Vagina (tissue), 2 donors: Measurements from ENCODE around the gene MCRS1. TPM values are rescaled to one million over a fixed set of nuclear protein-coding genes. Genes with fewer than 3 reads are reported as not detected.

ENCODE experiments used
- DNase-seq, 2 donors: peaks; one replicate each; pipeline ENCODE4 v3.0.0-alpha.2; 2017; ENCODE audit errors: extremely low spot score in 2 of 2
- H3K27ac ChIP-seq: fragments of 200-600 bp; sonication (generic); one replicate; pipeline ENCODE4 v1.5.1; 2019
- H3K27me3 ChIP-seq: fragments of 200-600 bp; sonication (generic); one replicate; pipeline ENCODE4 v1.5.1; 2019
- H3K36me3 ChIP-seq, 2 donors: fragments of 200-600 bp; sonication (generic); one replicate each; pipeline ENCODE4 v1.5.1; 2017 to 2019
- H3K4me1 ChIP-seq: fragments of 200-600 bp; sonication (generic); one replicate; pipeline ENCODE4 v1.5.1; 2019
- H3K4me3 ChIP-seq, 2 donors: fragments of 200-600 bp; sonication (generic); 1 replicate in 1 of 2; 2 replicates in 1 of 2; pipeline ENCODE4 v1.5.1; 2016 to 2019
- H3K9me3 ChIP-seq: fragments of 200-600 bp; sonication (generic); one replicate; pipeline ENCODE4 v1.5.1; 2019
- CTCF ChIP-seq, 3 experiments: fragments of 450-650 bp in 2 of 3; fragments of 200-600 bp in 1 of 3; sonication (generic) in 1 of 3; IDR thresholded peaks; one replicate each; pipeline ENCODE4 v1.5.1; 2017 to 2019; ENCODE audit warnings: antibody characterized with exemption in 3 of 3, mild to moderate bottlenecking in 2 of 3, moderate library complexity in 2 of 3
- POLR2A ChIP-seq, 2 donors: fragments of 450-650 bp; IDR thresholded peaks; one replicate each; pipeline ENCODE4 v1.6.1; 2017; ENCODE audit warnings: antibody characterized with exemption in 2 of 2, mild to moderate bottlenecking in 2 of 2, moderate library complexity in 2 of 2
- POLR2AphosphoS5 ChIP-seq, 2 donors: sonication (generic); formaldehyde crosslinking; IDR thresholded peaks; one replicate each; pipeline ENCODE4 v1.9.0; 2017; ENCODE audit warnings: antibody characterized with exemption in 2 of 2, mild to moderate bottlenecking in 2 of 2, low read depth in 1 of 2; ENCODE audit not compliant: insufficient read depth in 1 of 2
- intact Hi-C: fragments of 100-400 bp; cut with DNase I; formaldehyde crosslinking; loops from one replicate; pipeline ENCODE4 v1.15.1; 2023
- total RNA-seq: library from RNA; depleted of rRNA; stranded (reverse); fragments of >200 nt; gene quantifications from one replicate; pipeline ENCODE4 v1.2.3, GENCODE V29; 2016

The MCRS1 gene
- total RNA-seq, 1 donor from 2014 or later, result 40.8 TPM

- Histone ChIP-seq H3K4me3 (no peak overlapping the region), H3K27me3 (no peaks in the 10 kb centered on the region), H3K4me1 (peaks cover 17% of the 10 kb centered on the region), H3K9me3 (no peaks in the 10 kb centered on the region), H3K27ac (no peak overlapping the region), H3K36me3 (peaks cover 0 to 10% of the 10 kb centered on the region in 2 donors)
- intact Hi-C loops, result loop anchor here (5.0 kb wide), 1 partner anchor 69 kb away; the partner anchor contains the start of gene PRPF40B
- DNase-seq, result no peak
- TF ChIP-seq CTCF (IDR thresholded peaks at IDR 0.05) (no peak), POLR2A (IDR thresholded peaks at IDR 0.05) (no peak), POLR2AphosphoS5 (IDR thresholded peaks at IDR 0.05; ENCODE audit: insufficient read depth in 1 of 2, low read depth in 1 of 2) (no peak)
These were observed 15.0 kb downstream of the MCRS1 start for GRCh38 chr12:49552899-49553298.

GRCh38 chr12:49552425-49552824 lies 15.5 kb downstream of the MCRS1 start:
- Histone ChIP-seq H3K27me3 (no peaks in the 10 kb centered on the region), H3K36me3 (peaks cover 0 to 5% of the 10 kb centered on the region in 2 donors), H3K9me3 (no peaks in the 10 kb centered on the region), H3K27ac (no peak overlapping the region), H3K4me3 (no peak overlapping the region), H3K4me1 (peaks cover 17% of the 10 kb centered on the region)
- TF ChIP-seq POLR2A (IDR thresholded peaks at IDR 0.05) (no peak), POLR2AphosphoS5 (IDR thresholded peaks at IDR 0.05; ENCODE audit: insufficient read depth in 1 of 2, low read depth in 1 of 2) (no peak)
- no peak for DNase-seq
- intact Hi-C loops, result loop anchor here (5.0 kb wide), 1 partner anchor 70 kb away; the partner anchor contains the start of gene PRPF40B

- no peak for DNase-seq
- H3K27ac ChIP-seq, result no peak overlapping the region
- peaks cover 17% of the 10 kb centered on the region for H3K4me1 ChIP-seq
- H3K36me3 ChIP-seq, result peaks cover 0 to under 1% of the 10 kb centered on the region in 2 donors
- intact Hi-C loops, result loop anchor here (5.0 kb wide), 1 partner anchor 70 kb away; the partner anchor contains the start of gene PRPF40B
- TF ChIP-seq POLR2A (IDR thresholded peaks at IDR 0.05) (no peak), POLR2AphosphoS5 (IDR thresholded peaks at IDR 0.05; ENCODE audit: insufficient read depth in 1 of 2, low read depth in 1 of 2) (peak in 1 of 2 donors; percentile 26), CTCF (IDR thresholded peaks at IDR 0.05) (no peak)
- no peak overlapping the region for H3K4me3 ChIP-seq
- H3K27me3 ChIP-seq, result no peaks in the 10 kb centered on the region
- no peaks in the 10 kb centered on the region for H3K9me3 ChIP-seq
These were observed 15.9 kb downstream of the MCRS1 start for GRCh38 chr12:49552014-49552413.

- Histone ChIP-seq H3K27ac (no peak overlapping the region), H3K9me3 (no peaks in the 10 kb centered on the region), H3K4me3 (no peak overlapping the region), H3K4me1 (peaks cover 17% of the 10 kb centered on the region), H3K27me3 (no peaks in the 10 kb centered on the region), H3K36me3 (no peaks in the 10 kb centered on the region)
- no peak for DNase-seq
- no peak for TF ChIP-seq POLR2A (IDR thresholded peaks at IDR 0.05)
- intact Hi-C loops, result loop anchor here (5.0 kb wide), 1 partner anchor 72 kb away; the partner anchor contains the start of gene PRPF40B
These were observed 17.2 kb downstream of the MCRS1 start for GRCh38 chr12:49550693-49551252.

- H3K9me3 ChIP-seq, result no peaks in the 10 kb centered on the region
- no peak overlapping the region for H3K27ac ChIP-seq
- H3K4me1 ChIP-seq, result peaks cover 17% of the 10 kb centered on the region
- no peaks in the 10 kb centered on the region for H3K27me3 ChIP-seq
- no peaks in the 10 kb centered on the region for H3K36me3 ChIP-seq
- intact Hi-C loops, result loop anchor here (5.0 kb wide), 1 partner anchor 72 kb away; the partner anchor contains the start of gene PRPF40B
- DNase-seq, result no peak
- no peak overlapping the region for H3K4me3 ChIP-seq
- TF ChIP-seq POLR2AphosphoS5 (IDR thresholded peaks at IDR 0.05; ENCODE audit: insufficient read depth in 1 of 2, low read depth in 1 of 2) (no peak), POLR2A (IDR thresholded peaks at IDR 0.05) (no peak), CTCF (IDR thresholded peaks at IDR 0.05) (no peak)
These were observed 17.9 kb downstream of the MCRS1 start for GRCh38 chr12:49549735-49550692.
